Natural killer cell treated with Interleukin-12 subunit alpha and Interleukin-12 subunit beta and Interleukin-15 and Interleukin-18, amount 100 ng/mL, for 72 hours (primary cell): ENCODE data around the gene AR. TPM values are rescaled to one million over a fixed set of nuclear protein-coding genes. Genes with fewer than 3 reads are reported as not detected.

ENCODE experiments used
- ATAC-seq, 2 donors: fragments of 150-1000 bp; cut with Tn5 transposase in 1 of 2; sonication (Bioruptor Pico), chemical (Tn5 transposase) in 1 of 2; 2 replicates each; pipeline ENCODE4 v1.10.0; 2021
- DNase-seq: peaks from one replicate; pipeline ENCODE4 v3.0.0; 2022; ENCODE audit warnings: low spot score
- H3K27ac Mint-ChIP-seq, 2 donors: 1 replicate in 1 of 2; 2 replicates in 1 of 2; pipeline ENCODE4 v1.8.0; 2022; ENCODE audit warnings: mixed read lengths in 2 of 2, mild to moderate bottlenecking in 1 of 2, moderate library complexity in 1 of 2
- H3K27me3 Mint-ChIP-seq, 2 donors: 1 replicate in 1 of 2; 2 replicates in 1 of 2; pipeline ENCODE4 v1.8.0; 2022; ENCODE audit warnings: mixed read lengths in 2 of 2
- H3K36me3 Mint-ChIP-seq: one replicate; pipeline ENCODE4 v1.8.0; 2022; ENCODE audit warnings: mixed read lengths
- H3K4me1 Mint-ChIP-seq, 2 donors: 1 replicate in 1 of 2; 2 replicates in 1 of 2; pipeline ENCODE4 v1.8.0; 2022; ENCODE audit warnings: low read depth in 2 of 2, mixed read lengths in 2 of 2, mild to moderate bottlenecking in 1 of 2
- H3K4me3 Mint-ChIP-seq: one replicate; pipeline ENCODE4 v1.8.0; 2022; ENCODE audit warnings: mixed read lengths
- H3K9me3 Mint-ChIP-seq: 2 replicates; pipeline ENCODE4 v1.8.0; 2022; ENCODE audit warnings: mixed read lengths
- total RNA-seq, 2 donors: library from RNA; stranded (reverse); gene quantifications; one replicate each; pipeline ENCODE4 v1.2.3, GENCODE V29; 2022

The AR gene
- total RNA-seq, 2 donors from 2014 or later, result not detected

DNA sequence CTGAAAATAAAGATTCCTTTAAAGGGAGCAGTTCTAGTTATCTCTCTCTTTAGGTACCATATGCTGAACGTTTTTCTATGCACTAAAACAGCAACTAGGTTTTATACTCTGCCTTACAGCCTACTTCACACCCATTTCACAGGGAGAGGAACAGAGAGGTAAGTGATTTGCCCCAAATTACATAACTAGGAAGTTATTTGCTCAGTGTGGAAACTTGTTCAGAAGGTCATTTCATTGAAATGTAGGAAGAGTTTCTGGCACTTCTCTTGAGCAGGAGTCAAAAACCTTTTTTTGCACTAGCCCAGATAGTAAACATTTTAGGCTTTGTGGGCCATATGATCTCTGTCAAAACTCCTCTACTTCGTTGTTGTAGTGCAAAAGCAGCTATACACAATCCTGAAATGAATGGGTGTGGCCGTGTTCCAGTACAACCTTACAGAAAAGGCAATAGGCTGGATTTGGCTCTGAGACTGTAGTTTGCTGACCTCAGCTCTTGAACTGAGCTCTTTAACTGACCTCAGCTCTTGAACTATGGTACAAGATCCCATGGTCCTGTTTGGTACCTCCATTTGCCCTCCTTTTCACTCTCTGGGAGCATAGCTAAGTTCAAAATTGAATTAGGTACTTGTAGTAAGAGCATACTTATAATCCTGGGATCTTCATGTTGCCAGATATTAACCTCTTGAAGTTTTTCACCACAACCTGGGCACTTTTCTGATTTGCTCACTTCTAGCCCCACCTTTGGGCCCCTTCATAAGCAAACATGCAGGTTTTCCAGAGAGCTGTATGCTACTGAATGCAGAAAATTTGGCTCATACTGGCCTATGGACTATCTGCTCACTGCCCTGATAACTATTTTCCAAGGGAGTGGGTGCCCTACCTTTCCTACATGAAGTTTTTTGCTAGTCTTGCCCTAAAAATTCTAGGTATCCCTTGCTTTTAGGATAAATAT lies 53.3 kb downstream of the AR start:
- Mint-ChIP-seq H3K4me1 (no peaks in the 10 kb centered on the region), H3K27me3 (peaks cover 0 to 4% of the 10 kb centered on the region in 2 donors)
- ATAC-seq, result no peak

DNA sequence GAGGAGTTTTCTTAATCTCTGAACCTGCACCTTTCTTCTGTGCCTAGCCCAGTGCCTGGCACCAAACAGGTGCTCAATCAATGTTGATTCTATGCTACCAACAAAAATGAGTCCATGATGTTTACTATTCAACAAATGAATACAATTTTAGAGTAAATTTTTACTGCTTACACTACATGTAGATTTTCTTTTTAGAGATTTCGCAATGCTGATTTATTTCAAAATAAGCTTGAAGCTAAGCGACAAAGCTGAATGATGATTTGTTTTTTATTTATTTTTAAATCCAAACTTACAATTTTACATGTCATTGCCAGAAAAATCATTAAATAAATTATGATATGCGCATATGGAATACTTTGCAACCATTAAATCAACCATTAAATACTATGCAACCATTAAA lies 55.7 kb downstream of the AR start:
- no peak overlapping the region for H3K27ac Mint-ChIP-seq
- ATAC-seq (no peak), DNase-seq (no peak)
- no peaks in the 10 kb centered on the region for H3K36me3 Mint-ChIP-seq
- H3K4me1 Mint-ChIP-seq, result no peaks in the 10 kb centered on the region
- no peak overlapping the region for H3K4me3 Mint-ChIP-seq
- H3K27me3 Mint-ChIP-seq, result peaks cover 0 to 5% of the 10 kb centered on the region in 2 donors
- H3K9me3 Mint-ChIP-seq, result no peaks in the 10 kb centered on the region

More for the DNA sequence above, 53.3 kb downstream of the AR start:
- H3K9me3 Mint-ChIP-seq, result no peaks in the 10 kb centered on the region
- no peaks in the 10 kb centered on the region for H3K36me3 Mint-ChIP-seq
- no peak overlapping the region for H3K27ac Mint-ChIP-seq
- DNase-seq, result no peak
- H3K4me3 Mint-ChIP-seq, result no peak overlapping the region

DNA sequence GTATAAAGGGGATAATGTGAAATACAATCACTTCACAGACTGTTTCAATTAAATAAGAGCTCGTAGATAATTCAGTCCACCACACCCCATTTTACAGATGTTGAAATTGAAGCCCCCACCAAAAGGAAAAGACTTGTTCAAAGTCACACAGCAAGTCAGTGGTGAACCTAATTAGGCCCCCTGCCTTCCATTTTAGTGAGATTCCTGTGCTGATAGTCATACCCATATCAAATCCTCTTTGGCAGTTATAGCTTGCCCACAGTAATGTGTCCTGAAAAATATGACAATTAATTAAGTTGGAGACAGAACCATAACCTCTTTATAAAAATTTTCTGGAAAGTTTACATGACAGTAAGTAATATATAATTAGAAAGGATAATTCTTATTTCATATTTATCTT lies 58.0 kb downstream of the AR start:
- ATAC-seq (no peak), DNase-seq (no peak)
- Mint-ChIP-seq H3K36me3 (no peaks in the 10 kb centered on the region), H3K9me3 (no peaks in the 10 kb centered on the region), H3K4me1 (no peaks in the 10 kb centered on the region), H3K27ac (no peak overlapping the region), H3K4me3 (no peak overlapping the region), H3K27me3 (peaks cover 0 to 5% of the 10 kb centered on the region in 2 donors)

DNA sequence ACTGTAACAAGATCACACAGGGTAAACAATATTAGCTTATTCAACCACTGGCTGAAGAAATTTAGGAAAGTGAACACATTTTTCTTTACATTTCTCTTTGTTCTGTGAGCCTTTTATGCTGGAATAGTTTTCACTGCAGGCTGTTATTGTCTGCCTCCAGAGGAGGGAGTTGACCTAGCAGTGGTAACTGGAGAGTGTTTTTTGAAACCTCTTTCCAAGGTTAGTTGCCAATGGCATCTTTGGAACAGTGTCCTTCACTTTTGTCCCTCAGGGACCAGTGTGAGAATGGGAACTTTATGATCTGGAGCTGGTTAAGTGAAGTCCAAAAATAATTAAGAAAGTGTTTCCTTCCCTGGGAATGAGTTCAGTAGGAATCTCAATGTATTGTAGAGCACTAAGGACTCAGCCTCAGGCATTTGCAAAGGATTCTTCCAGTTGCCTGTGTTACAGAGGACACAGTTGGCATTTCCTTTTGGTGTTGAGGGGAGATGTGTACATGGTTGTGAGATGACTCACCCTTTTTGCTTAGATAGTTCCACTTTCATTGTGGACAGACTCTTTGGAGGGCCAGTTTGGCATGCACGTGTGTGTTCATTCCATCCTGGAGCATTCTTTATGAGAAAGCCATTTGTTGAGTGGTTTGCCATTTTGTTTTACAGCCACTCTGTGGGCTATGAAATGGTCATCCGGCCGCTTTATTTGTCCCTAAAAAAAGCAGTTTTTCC lies 61.3 kb downstream of the AR start:
- Mint-ChIP-seq H3K27ac (no peak overlapping the region), H3K27me3 (peaks cover 0 to 3% of the 10 kb centered on the region in 2 donors), H3K4me1 (no peaks in the 10 kb centered on the region), H3K36me3 (no peaks in the 10 kb centered on the region), H3K9me3 (no peaks in the 10 kb centered on the region), H3K4me3 (no peak overlapping the region)
- DNase-seq (no peak), ATAC-seq (no peak)

DNA sequence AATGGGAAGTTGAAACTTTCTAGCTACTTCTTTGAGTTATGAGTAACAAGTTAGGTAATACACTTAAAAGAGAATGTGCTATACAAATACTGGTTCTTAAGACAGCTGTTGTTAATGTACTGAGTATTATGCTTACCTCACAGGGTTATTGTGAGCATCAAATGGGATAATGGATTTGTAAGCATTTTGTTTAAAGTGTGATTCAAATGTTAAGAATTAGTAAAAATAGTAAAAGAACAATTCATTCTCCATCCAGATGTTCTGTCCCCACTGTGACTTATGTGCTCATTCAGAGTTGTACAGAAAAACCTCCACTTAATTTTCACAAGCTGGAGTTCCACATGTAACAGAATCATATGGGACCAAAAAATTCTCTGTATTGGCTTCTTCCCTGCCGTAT lies 63.6 kb downstream of the AR start:
- no peak overlapping the region for H3K27ac Mint-ChIP-seq
- no peaks in the 10 kb centered on the region for H3K9me3 Mint-ChIP-seq
- H3K4me3 Mint-ChIP-seq, result no peak overlapping the region
- DNase-seq (no peak), ATAC-seq (no peak)
- H3K36me3 Mint-ChIP-seq, result no peaks in the 10 kb centered on the region
- peaks cover 0 to 2% of the 10 kb centered on the region in 2 donors for H3K27me3 Mint-ChIP-seq
- no peaks in the 10 kb centered on the region for H3K4me1 Mint-ChIP-seq

- Mint-ChIP-seq H3K27ac (no peak overlapping the region), H3K4me3 (no peak overlapping the region)
Measured at GRCh38 chrX:67610282-67610681, 66.5 kb downstream of the AR start.

DNA sequence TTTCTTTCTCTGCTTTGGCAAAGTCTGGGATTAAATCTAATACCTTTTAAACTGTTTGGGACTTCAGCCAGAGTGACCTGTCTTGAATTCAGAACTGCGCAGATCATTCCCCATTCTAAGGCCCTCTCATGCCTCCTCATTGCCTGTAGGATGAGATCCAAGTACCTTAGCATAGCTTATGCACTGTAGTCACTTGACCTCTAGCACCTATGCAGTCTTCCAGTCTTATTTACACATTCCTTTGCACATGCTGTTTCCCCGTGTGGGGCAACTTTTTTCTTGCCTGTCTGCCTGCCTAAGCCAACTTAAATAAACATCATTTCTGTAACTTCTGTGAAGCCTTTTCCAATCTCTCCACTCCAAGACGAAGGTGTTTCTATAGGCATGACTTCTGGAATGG lies 68.4 kb downstream of the AR start:
- Mint-ChIP-seq H3K9me3 (peaks cover 3% of the 10 kb centered on the region), H3K4me3 (no peak overlapping the region), H3K27me3 (peaks cover 0 to 2% of the 10 kb centered on the region in 2 donors), H3K4me1 (no peaks in the 10 kb centered on the region), H3K27ac (no peak overlapping the region), H3K36me3 (no peaks in the 10 kb centered on the region)
- no peak for DNase-seq
- no peak for ATAC-seq

More at GRCh38 chrX:67610282-67610681, 66.5 kb downstream of the AR start:
- H3K4me1 Mint-ChIP-seq, result no peaks in the 10 kb centered on the region
- DNase-seq, result no peak
- H3K9me3 Mint-ChIP-seq, result peaks cover 3% of the 10 kb centered on the region
- H3K36me3 Mint-ChIP-seq, result no peaks in the 10 kb centered on the region
- peaks cover 0 to 2% of the 10 kb centered on the region in 2 donors for H3K27me3 Mint-ChIP-seq
- ATAC-seq, result no peak

- no peak for DNase-seq
- Mint-ChIP-seq H3K27ac (no peak overlapping the region), H3K4me1 (no peaks in the 10 kb centered on the region), H3K4me3 (no peak overlapping the region), H3K27me3 (peaks cover 0 to 9% of the 10 kb centered on the region in 2 donors), H3K9me3 (peaks cover 5% of the 10 kb centered on the region), H3K36me3 (no peaks in the 10 kb centered on the region)
- ATAC-seq, result no peak
Measured at GRCh38 chrX:67613366-67613765, 69.5 kb downstream of the AR start.

- no peaks in the 10 kb centered on the region for H3K36me3 Mint-ChIP-seq
- no peak for ATAC-seq
- H3K9me3 Mint-ChIP-seq, result peaks cover 5% of the 10 kb centered on the region
- no peak for DNase-seq
- no peaks in the 10 kb centered on the region for H3K4me1 Mint-ChIP-seq
- H3K4me3 Mint-ChIP-seq, result no peak overlapping the region
- H3K27ac Mint-ChIP-seq, result no peak overlapping the region
- peaks cover 0 to 9% of the 10 kb centered on the region in 2 donors for H3K27me3 Mint-ChIP-seq
Measured at GRCh38 chrX:67613996-67614395, 70.2 kb downstream of the AR start.

DNA sequence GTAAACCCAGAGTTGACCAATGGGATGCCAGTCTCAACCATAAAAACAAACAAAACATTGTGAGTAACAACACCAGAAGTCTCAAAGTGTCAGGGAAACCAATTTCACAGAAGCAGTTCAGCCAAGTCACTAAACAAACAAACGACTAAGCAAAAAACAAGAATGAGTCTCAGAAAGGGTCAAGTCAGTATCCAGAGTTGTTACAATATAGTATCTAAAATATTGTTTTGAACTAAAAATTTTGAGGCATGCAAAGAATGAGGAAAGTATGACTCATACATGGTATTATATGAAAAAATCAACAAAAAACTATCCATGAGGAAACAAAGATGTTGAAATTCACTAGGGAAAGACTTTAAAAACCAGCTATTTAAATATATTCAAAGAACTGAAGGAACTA lies 70.6 kb downstream of the AR start:
- Mint-ChIP-seq H3K4me3 (no peak overlapping the region), H3K4me1 (no peaks in the 10 kb centered on the region), H3K27me3 (peaks cover 0 to 13% of the 10 kb centered on the region in 2 donors), H3K36me3 (no peaks in the 10 kb centered on the region), H3K9me3 (peaks cover 5% of the 10 kb centered on the region), H3K27ac (no peak overlapping the region)
- DNase-seq (no peak), ATAC-seq (no peak)

DNA sequence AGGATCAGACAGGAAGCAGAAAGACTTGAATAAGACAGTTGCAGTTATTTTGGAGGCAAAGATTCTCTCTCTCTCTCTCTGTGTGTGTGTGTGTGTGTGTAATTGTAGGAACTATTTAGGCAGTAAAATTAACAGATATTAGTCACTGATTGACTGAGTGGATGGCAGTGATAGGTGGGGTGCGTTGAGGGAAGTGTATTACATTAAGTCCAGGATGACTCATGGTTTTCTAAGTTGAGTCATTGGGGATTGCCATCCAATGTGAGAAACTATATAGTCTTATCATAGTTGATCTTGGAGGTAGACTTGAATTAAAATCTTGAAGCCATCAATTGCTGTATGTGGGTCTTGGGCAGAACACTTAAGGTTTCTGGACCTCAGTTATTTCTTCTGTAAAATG lies 75.4 kb downstream of the AR start:
- no peak for DNase-seq
- Mint-ChIP-seq H3K36me3 (no peaks in the 10 kb centered on the region), H3K9me3 (peaks cover 9% of the 10 kb centered on the region), H3K4me3 (no peak overlapping the region), H3K27ac (no peak overlapping the region), H3K27me3 (peaks cover 0 to 16% of the 10 kb centered on the region in 2 donors), H3K4me1 (no peaks in the 10 kb centered on the region)
- no peak for ATAC-seq

DNA sequence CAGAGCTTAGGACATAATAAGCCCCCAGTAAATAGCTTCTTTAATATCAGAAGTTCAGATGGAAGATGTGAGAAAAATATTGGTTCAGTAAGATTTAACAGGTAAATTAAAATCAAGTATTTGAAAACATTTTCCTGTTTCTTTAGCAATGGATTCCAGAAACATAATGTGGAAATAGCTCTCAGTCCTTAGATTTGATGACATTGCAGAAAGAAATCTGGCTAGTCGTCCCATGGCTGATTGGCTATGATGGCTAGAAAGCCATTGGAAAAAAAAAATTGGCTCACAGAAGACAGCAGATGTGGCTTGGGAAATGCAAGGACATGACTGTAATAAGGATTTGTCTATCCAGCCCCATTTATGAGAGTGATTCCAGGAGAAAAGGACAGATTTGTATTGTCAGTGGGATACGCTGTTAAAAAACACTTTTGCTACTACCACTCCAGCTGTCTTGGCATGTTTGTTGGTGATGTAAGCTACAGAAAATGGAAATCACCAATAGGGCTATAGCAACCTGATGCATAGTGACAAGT lies 78.3 kb downstream of the AR start:
- Mint-ChIP-seq H3K4me1 (no peaks in the 10 kb centered on the region), H3K36me3 (no peaks in the 10 kb centered on the region), H3K4me3 (no peak overlapping the region), H3K9me3 (peaks cover 6% of the 10 kb centered on the region), H3K27ac (no peak overlapping the region), H3K27me3 (peaks cover 0 to 16% of the 10 kb centered on the region in 2 donors)
- ATAC-seq, result no peak
- no peak for DNase-seq

DNA sequence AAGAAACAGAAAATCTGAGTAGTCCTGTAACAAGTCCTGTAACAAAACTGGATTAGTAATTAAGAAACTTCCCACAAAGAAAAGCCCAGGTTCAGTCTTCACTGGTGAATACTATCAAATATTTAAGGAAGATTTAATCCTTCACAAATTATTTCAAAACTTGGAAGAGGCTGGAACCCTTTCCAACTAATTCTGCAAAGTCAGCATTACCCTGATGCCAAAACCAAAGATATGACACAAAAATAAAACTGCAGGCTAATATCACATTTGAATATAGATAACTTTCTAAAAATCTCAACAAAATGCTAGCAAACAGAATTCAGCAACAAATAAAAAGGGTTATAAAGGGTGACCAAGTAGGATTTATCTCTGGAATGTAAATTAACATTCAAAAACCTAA lies 80.5 kb downstream of the AR start:
- no peak overlapping the region for H3K27ac Mint-ChIP-seq
- H3K4me1 Mint-ChIP-seq, result no peaks in the 10 kb centered on the region
- peaks cover 0 to 5% of the 10 kb centered on the region in 2 donors for H3K27me3 Mint-ChIP-seq
- DNase-seq (no peak), ATAC-seq (no peak)
- H3K9me3 Mint-ChIP-seq, result peaks cover 3% of the 10 kb centered on the region
- H3K36me3 Mint-ChIP-seq, result no peaks in the 10 kb centered on the region
- no peak overlapping the region for H3K4me3 Mint-ChIP-seq

DNA sequence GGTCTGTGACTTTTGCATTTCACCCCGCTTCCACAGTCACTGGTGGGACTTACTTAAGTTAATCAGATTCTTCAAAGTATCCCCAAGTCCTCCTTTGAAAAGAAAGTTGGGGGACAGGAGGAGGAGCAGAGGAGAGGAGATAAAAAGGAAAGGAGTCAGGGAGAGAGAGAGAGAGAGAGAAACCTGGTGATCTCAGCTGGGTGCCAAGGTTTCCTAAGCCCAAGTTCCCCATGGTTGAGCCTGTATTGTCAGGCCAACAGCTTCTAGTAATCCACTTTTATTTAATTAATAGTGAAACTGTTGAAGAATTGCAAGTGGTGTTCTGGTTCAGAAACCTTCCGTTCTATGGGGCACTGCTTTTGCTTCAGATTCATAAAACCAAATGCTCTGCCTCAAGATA lies 91.6 kb downstream of the AR start:
- Mint-ChIP-seq H3K4me1 (no peaks in the 10 kb centered on the region), H3K4me3 (no peak overlapping the region), H3K27me3 (peaks cover 0 to 10% of the 10 kb centered on the region in 2 donors), H3K36me3 (no peaks in the 10 kb centered on the region), H3K27ac (no peak overlapping the region), H3K9me3 (no peaks in the 10 kb centered on the region)
- ATAC-seq (no peak), DNase-seq (no peak)
